Posterior cingulate gyrus (tissue), 11 donors: Measurements from ENCODE around the gene GGNBP2.
A peak's percentile ranks its signal among the peaks of the same experiment; 100 is the strongest.

Source experiments
- DNase-seq, 10 donors: peaks; one replicate each; pipeline versions ENCODE4 v3.0.0 to v3.0.0-alpha.2; 2020 to 2021; ENCODE audit warnings: mixed read lengths in 3 of 10
- intact Hi-C: fragments of 100-400 bp; cut with DNase I; formaldehyde crosslinking; loops from one replicate; pipeline ENCODE4 v1.15.1; 2023

GGNBP2 gene

GRCh38 chr17:36616061-36617029 is 71.6 kb downstream of the GGNBP2 start:
- intact Hi-C loops: no loop called here
- no peak for DNase-seq

DNA sequence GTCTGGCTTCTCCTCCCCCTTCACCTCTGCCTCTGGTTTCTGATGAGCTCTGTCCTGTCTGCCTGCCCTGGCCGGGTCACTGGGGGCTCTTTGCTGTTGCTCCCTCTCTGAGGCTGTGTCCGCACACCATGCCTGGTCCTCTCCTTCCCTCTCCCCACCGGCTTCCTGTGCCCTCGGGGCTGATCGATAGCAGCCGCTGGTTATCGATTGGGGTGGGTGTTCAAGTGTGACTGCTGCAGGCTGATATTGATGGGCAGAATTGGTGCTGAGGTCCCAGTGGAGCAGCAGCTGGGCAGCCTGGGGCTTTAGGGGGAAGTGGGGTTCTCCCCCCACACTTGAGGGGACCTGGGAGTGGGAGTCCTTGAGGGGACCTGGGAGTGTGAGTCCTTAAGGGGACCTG is 73.1 kb downstream of the GGNBP2 start:
- no peak for DNase-seq
- intact Hi-C loops: no loop called here

- no peak for DNase-seq
- intact Hi-C loops: loop anchor here (10.0 kb wide), 1 partner anchor 82 kb away; no protein-coding TSS in a partner anchor
Measured at GRCh38 chr17:36623281-36623680, 78.6 kb downstream of the GGNBP2 start.

DNA sequence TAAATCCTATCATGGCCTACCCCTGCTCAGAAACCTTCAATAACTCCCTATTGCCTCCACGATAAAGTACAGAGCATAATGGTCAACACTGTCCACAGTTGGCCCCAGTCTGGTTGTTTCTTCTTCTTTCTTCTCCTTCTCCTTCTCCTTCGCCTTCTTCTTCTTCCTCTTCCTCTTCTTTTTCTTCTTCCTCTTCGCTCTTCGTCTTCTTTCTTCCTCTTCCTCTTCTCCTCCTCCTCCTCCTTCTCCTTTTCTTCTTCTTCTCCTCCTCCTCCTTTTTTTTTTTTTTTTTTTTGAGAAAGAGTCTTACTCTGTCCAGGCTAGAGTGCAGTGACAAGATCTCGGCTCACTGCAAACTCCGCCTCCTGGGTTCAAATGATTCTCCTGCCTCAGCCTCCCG is 80.5 kb downstream of the GGNBP2 start:
- DNase-seq: no peak
- intact Hi-C loops: loop anchor here (10.0 kb wide), 1 partner anchor 80 kb away; no protein-coding TSS in a partner anchor

- DNase-seq: no peak
- intact Hi-C loops: loop anchor here (10.0 kb wide), 1 partner anchor 78 kb away; no protein-coding TSS in a partner anchor
Measured at GRCh38 chr17:36627101-36627500, 82.4 kb downstream of the GGNBP2 start.

DNA sequence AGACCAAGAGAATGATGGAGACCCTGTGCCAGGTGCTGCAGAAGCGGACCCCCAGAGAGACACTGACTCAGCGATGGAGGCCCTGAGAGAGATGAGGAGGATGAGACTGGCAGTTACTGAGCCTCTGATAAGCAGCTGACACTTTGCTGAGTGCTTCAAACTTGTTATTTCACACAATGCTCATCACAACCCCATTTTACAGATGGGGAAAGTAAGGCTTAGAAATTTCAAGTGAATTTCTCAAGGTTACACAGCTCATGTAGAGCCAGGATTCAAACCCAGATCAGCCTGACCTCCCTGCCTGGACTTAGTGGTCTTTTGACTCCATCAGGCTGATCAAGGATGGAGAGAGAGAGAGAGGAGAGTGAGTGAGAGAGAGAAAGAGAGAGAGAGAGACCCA is 83.9 kb downstream of the GGNBP2 start:
- intact Hi-C loops: loop anchor here (2.0 to 10.0 kb wide), 2 partner anchors 76 to 592 kb away; no protein-coding TSS in a partner anchor
- DNase-seq: no peak

- peak; percentile 64 to 96 (median 84) for DNase-seq
- intact Hi-C loops: loop anchor here (1.0 to 10.0 kb wide), 3 partner anchors 75 to 591 kb away; no protein-coding TSS in a partner anchor
Measured at GRCh38 chr17:36629252-36629847, 84.6 kb downstream of the GGNBP2 start.

DNA sequence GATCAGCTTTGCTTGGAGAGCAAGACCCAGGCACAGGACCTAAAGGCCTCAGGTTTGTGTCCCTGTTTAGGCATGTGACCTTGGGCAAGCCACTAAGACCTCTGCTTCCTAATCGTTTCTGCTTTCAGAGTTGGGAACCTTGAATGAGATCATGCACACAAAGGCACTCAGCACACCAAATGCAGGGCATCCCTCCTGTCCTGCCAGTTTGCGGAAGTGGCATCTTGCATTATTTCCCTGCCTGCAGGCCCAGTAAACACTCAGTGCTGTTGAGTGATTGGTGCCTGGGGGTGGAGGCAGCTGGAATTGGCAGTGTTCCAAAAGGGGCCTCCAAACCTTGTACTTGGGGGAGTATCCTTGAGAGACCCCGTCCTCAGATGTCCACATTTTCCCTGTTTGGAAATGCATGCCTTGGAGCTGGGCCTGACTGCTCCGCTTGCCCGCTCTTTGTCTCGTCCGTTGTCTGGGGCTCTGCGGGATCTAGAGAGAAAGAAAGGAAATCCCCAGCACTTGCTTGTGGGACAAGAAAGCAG is 85.3 kb downstream of the GGNBP2 start:
- DNase-seq: no peak

GRCh38 chr17:36631022-36631421 is 86.3 kb downstream of the GGNBP2 start:
- DNase-seq: no peak
- intact Hi-C loops: no loop called here

More for the DNA sequence above, 85.3 kb downstream of the GGNBP2 start:
- intact Hi-C loops: loop anchor here (1.0 to 10.0 kb wide), 3 partner anchors 75 to 591 kb away; no protein-coding TSS in a partner anchor

DNA sequence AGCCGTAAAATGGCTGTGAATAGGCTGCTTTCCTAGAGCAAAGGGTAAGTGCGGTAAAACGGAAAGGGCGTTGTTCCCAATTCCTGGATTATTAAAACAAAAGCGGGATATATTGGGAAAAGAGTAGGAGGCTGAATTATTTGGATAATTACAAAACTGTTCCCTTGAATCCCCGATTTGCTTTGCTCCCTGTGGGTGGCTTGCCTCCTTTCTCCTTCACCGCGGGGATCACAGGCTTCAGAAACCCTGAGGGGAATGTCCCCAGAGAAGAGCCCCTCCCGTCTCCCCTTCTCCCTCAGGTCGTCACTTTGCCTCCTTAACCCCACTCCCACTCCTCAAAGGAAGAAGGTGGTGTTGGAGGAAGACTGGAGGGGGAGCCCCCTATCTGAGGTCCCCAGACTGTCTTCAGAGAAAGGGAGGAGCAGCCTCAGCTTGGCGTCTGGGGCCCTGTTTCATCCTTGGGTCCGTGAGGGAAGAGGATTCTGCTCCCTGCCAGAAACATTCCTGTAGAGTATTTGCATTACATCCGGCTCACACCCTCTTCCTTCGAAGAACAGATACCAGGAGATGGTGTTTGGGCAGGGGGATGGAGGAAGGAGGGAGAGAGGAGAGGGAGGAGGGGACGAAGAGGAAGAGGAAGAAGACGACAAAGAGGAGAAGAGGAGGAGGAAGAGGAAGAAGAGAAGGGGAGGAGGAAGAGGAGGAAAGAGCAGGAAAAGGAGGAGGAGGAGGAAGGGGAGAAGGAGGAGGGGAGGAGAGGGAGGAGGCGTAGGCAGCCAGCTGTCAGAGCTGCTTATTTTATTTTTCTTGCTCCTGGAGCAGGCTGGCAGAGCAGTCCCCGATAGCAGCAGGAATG is 88.4 kb downstream of the GGNBP2 start:
- no peak for DNase-seq
- intact Hi-C loops: no loop called here
